GM19438 (cell line): ENCODE results near the gene SUGT1.
A peak's percentile ranks its signal among the peaks of the same experiment; 100 is the strongest.
"Not testable (repeated sequence)": the region's sequence is repeated elsewhere in the genome, so short reads cannot be mapped to it uniquely, and the experiment has no call there.

Experiments
- ATAC-seq: cut with Tn5 transposase; IDR thresholded peaks from one replicate; pipeline ENCODE4 v1.9.1; 2021; ENCODE audit warnings: low read depth; ENCODE audit not compliant: unreplicated experiment

Gene SUGT1

GRCh38 chr13:52652196-52652979, at the start of gene SUGT1:
Gene SUGT1 (plus strand): TSS chr13:52652836. CDS start chr13:52652921, 85 bp downstream.
- peak; percentile 92 for ATAC-seq

DNA sequence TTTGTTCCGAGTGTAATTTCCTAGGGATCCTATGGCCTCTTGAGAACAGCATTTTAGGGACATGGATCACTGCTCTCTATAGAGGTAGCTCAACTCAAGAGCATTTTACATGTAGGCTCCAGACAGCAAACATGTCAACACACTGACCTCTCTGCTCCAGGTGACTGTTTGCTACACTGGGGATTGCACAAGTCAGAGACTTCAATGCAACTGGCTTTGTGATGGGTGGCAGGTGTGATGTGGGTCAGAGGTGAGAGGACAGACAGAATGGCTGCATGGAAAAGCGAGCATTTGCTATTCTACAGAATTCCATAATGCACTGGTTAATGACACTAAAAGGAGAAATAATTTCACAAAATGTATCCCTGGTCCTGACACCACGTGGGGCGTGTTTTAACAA, 49.3 kb upstream of the SUGT1 start:
- ATAC-seq: not testable (repeated sequence)

- not testable (repeated sequence) for ATAC-seq
Measured at GRCh38 chr13:52606126-52606525, 46.5 kb upstream of the SUGT1 start.

GRCh38 chr13:52606795-52607194, 45.8 kb upstream of the SUGT1 start:
- not testable (repeated sequence) for ATAC-seq

DNA sequence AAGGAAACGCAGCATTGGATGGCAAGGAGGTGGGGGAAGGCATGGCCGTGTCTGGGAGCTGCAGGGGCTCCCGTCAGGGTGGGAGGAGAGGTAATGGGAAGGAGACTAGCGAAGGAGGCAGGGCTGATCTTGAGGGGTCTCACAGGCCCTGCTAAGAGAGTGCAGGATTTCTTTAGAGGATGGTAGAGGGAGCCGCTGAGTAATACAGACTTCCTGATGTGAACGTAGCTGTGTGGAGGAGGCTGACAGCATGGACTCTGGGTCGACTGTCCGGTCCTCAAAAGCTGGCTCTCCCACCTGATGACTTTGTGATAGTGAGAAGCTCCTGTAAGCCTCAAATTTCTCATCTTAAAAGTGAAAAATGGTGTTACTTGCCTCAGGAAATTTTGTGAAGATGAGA, 44.5 kb upstream of the SUGT1 start:
- ATAC-seq: not testable (repeated sequence)

DNA sequence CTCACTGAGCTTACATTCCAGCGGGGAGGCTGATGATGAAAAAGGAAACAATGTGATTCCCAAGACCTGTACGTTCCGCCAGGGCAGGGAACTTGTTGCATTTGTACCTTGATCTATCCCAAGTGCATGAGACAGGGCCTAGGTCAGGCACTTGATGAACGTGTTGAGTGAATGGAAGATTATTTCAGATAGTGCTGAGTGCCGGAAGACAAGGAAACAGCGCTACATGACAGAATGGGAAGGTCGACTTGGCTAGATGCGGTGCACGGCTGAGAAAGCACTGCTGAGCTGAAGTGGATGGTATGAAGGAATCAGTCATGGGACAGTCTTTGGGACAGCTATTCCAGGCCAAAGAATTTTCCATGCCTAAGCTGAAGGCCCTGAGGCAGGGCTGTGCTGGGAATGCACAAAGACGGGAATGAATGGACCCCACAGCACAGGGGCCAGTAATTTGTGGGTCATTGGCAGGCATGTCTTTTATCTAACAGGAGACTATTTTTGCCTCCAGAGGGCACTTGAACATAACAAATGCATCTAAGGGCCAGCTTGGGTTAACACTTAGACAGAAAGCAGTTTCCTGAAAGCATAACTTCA, 43.5 kb upstream of the SUGT1 start:
- ATAC-seq: peak; percentile 81

DNA sequence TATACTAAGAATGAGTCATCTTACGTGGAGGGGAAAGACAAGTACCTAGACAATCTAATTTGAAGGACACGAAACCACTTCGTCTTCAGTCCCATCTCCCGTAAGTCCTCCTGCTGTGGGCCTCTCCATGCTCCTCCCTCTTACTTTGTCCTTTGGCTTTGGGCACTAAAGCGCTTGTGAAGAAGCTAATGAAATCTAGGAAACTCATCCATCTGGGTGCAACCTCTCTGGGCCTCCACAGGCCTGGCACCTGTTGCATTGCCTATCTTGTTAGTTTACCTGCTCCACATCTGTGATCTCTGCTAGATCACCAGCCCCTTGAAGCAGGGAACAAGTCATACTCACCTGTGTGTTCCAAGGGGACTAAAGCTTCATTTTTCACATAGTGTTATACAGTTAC, 42.5 kb upstream of the SUGT1 start:
- ATAC-seq: not testable (repeated sequence)

- no peak for ATAC-seq
Measured at GRCh38 chr13:52615134-52615801, 37.4 kb upstream of the SUGT1 start.

- ATAC-seq: no peak
Measured at GRCh38 chr13:52615812-52616211, 36.8 kb upstream of the SUGT1 start.

- peak; percentile 98 for ATAC-seq
Measured at GRCh38 chr13:52617070-52618060, 35.3 kb upstream of the SUGT1 start.

GRCh38 chr13:52631083-52631690, 21.4 kb upstream of the SUGT1 start:
- not testable (repeated sequence) for ATAC-seq

DNA sequence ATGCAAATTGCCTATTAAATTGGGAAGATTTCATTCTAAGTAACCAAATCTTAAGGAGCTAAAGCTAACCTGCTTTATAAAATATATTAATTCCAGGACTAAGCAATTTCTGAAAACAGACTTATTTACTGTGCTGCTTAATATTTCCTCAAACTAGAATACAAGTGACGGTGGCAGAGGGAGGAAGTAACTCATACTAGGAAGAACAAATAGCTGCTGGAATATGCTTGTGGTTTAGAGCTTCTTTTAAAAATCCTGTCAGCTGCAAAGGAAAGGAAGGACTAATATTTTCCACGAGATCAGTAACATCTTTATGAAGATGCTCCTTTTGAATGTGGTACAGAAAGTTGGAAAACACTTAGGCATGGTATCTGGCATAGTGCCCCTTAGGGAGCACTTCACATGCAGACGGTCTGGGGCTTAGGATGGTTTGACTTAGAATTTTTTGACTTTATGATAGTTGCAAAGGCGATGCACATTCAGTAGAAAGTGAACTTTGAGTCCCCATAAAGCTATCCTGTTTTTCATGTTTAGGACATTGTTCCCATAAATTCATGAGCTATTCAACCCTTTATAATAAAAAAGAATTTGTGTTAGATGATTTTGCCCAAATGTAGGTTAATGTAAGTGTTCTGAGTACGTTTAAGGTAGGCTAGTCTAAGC, 13.8 kb upstream of the SUGT1 start:
- ATAC-seq: no peak

DNA sequence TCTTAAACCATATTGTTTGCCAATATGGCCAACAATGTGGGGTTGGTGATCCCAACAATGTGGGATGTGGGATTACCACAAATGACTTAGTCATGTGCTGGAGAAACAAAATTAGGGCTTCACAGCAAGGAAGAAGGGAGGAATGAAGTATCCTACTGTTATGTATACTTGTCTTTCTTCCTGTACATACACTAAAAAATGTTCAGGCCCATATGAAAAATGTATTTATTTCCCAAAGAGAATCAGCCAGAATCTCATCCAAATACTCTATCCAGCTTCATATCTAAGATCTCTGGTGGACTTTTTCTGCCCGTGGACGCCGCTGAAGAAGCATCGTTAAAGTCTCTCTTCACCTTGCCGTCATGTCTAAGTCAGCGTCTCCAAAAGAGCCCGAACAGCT, 10.5 kb upstream of the SUGT1 start, which contains the start of gene HNRNPA1L2:
TSS of gene HNRNPA1L2 (plus strand) at position 301 of the 400 bp plus-strand sequence. CDS start at position 363, 62 bp downstream.
- ATAC-seq: no peak

DNA sequence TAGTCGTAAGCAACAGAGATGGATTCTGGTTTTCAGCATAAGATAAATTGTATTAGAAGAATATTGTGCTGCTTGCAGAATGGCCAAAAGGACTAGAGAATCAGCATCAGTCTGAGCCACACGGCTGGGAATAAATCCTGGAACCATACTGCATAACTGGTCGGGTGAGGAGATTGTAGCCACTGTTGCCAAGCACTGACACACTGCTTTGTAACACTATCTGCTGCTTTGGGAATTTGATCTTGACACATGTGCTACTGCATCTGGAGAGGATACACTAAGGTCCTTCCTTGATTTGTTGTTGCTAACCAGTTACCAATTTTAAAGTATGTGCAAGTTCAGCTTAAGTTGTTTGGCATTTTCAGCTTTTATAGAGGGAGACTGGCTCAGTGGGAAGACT, 8.5 kb upstream of the SUGT1 start:
- no peak for ATAC-seq

- no peak for ATAC-seq
Measured at GRCh38 chr13:52646967-52647366, 5.7 kb upstream of the SUGT1 start.

DNA sequence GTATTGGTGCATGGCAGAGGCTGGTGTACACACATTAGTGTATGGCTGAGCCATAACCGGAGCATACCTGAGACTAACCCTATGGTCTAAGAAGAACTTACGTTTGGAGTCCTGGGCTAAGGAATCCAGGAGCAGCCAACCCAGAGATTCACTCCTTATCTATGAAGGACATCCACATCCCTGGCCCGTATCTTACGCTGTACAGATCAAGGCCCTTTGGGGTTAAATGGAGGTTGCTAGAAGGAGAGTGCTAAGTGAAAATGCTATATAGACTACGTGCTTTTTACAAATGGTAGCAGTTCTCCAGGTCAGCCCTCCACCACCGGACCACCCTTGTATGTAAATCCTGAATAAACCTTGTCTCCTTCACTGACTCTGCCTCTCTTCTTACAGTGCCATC, 1.9 kb upstream of the SUGT1 start:
- no peak for ATAC-seq

DNA sequence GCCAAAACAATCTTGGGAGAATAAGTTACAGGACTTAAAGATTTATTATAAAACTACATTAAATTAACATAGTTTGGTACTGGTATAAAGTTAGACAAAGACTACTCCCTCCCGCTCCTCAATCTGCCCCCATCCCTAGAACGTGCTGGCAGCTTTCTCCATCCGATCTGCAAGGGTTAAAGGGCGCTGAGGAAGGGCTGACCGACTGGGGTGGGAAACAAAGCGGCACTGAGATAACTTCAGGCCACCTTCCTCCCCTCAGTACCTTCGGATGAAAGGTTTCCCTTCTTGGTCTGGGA, 790 bp upstream of the SUGT1 start:
- peak; percentile 21 for ATAC-seq

DNA sequence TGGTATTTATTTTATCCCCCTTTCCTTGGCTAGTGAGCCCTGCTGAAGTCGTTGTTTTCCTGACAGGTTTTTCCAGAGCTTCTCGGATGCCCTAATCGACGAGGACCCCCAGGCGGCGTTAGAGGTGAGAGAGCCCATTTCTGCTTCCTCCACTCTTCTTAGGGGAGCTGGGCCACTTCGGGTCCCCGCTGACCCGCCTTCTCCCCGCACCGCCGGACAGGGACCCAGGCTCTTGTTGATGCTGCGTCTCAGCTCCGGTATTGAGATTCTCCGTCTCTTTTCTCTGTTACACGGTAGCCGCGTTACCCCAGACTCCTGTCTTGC, 306 bp downstream of the SUGT1 start:
- ATAC-seq: peak; percentile 31

GRCh38 chr13:52659340-52659739, 6.7 kb downstream of the SUGT1 start:
- no peak for ATAC-seq

- no peak for ATAC-seq
Measured at GRCh38 chr13:52664272-52664671, 11.6 kb downstream of the SUGT1 start.
